PFSK-1 (cell line): ENCODE data around the gene MEGF10.

Source experiments
- POLR2AphosphoS5 ChIP-seq: IDR thresholded peaks from 2 replicates; pipeline ENCODE4 v1.6.1; 2012; ENCODE audit warnings: low read depth, mild to moderate bottlenecking, control low read depth, low read length, moderate library complexity
- SIN3A ChIP-seq: IDR thresholded peaks from 2 replicates; pipeline ENCODE4 v1.6.1; 2012; ENCODE audit warnings: mild to moderate bottlenecking, low read length, moderate library complexity, borderline replicate concordance; ENCODE audit not compliant: insufficient read depth
- TAF1 ChIP-seq: IDR thresholded peaks from 2 replicates; pipeline ENCODE4 v1.6.1; 2012; ENCODE audit warnings: low read length, control low read depth, borderline replicate concordance; ENCODE audit not compliant: insufficient read depth

DNA sequence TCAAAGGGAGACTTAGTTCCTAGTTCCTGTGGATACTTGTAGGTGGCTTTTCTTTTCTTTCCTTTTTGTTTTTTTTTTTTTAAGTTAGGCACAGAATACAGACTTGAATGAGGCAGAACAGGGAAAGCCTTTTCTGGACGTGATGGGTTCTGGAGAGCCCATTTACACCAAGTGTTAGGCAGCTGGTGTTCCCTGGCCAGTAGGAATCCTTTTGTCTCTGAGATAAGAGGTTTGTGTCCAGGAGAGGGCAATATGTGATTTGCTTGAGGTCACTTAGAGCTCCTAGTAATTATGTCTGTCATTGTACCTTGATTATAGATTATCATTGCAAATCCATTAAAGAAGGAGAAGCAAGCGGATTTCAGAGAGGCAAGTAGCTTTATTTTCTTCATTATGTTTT is 9.1 kb downstream of the MEGF10 start:
- TF ChIP-seq POLR2AphosphoS5 = no peak
- no peak for TF ChIP-seq TAF1
- no peak for TF ChIP-seq SIN3A
